Glutamatergic neuron (in vitro differentiated cells): ENCODE results near the gene COIL. TPM values are rescaled to one million over a fixed set of nuclear protein-coding genes. Genes with fewer than 3 reads are reported as not detected.
"Not testable (repeated sequence)": the region's sequence is repeated elsewhere in the genome, so short reads cannot be mapped to it uniquely, and the experiment has no call there.

Experiments used
- DNase-seq: peaks from one replicate; pipeline ENCODE4 v3.0.0; 2022
- H3K27ac Mint-ChIP-seq: one replicate; pipeline ENCODE4 v1.8.0; 2020; ENCODE audit warnings: mild to moderate bottlenecking, mixed read lengths, inconsistent platforms; ENCODE audit not compliant: unreplicated experiment
- H3K27me3 Mint-ChIP-seq: one replicate; pipeline ENCODE4 v1.8.0; 2020; ENCODE audit warnings: mild to moderate bottlenecking, moderate library complexity, mixed read lengths, inconsistent platforms; ENCODE audit not compliant: unreplicated experiment
- H3K36me3 Mint-ChIP-seq: one replicate; pipeline ENCODE4 v1.8.0; 2020; ENCODE audit warnings: mild to moderate bottlenecking, mixed read lengths, inconsistent platforms; ENCODE audit not compliant: unreplicated experiment
- H3K4me1 Mint-ChIP-seq: one replicate; pipeline ENCODE4 v1.8.0; 2020; ENCODE audit warnings: mild to moderate bottlenecking, low read depth, mixed read lengths, inconsistent platforms; ENCODE audit not compliant: unreplicated experiment
- H3K4me3 Mint-ChIP-seq: one replicate; pipeline ENCODE4 v1.8.0; 2020; ENCODE audit warnings: mild to moderate bottlenecking, mixed read lengths, inconsistent platforms; ENCODE audit not compliant: unreplicated experiment
- H3K9me3 Mint-ChIP-seq: one replicate; pipeline ENCODE4 v1.8.0; 2020; ENCODE audit warnings: mild to moderate bottlenecking, moderate library complexity, mixed read lengths, inconsistent platforms; ENCODE audit not compliant: unreplicated experiment
- total RNA-seq: library from RNA; stranded (reverse); fragmentation: NEBNext Ultra II Directional; extraction: Animal tissue kit (Norgen Biotek cat#: 25700); gene quantifications from one replicate; pipeline ENCODE4 v1.2.1, GENCODE V29; 2021; ENCODE audit not compliant: unreplicated experiment
- TF ChIP-seq, protein P1 (sequence below): fragments of 200-600 bp; sonication (generic); IDR thresholded peaks from one replicate; pipeline ENCODE4 v1.5.0; 2021; ENCODE audit not compliant: partially characterized antibody, unreplicated experiment

COIL gene
- total RNA-seq, 1 donor from 2014 or later: 9.4 TPM

DNA sequence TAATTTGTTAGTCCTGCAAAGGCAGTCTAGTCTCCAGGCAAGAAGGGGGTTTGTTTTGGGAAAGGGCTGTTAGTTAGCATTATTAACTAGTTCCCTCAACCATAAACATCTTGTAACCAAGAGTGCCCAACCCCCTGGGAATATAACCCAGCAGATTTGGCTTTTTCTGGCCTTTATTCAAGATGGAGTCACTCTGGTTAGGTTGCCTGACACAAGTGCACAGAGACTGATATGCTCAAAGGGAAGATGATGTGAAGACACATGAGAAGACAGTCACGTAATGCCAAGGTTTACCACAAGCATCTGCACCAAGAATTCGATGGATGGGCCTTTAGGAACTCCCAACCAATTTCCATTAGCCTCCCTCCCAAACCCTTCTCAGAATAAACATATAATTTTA is 13.2 kb upstream of the COIL start:
- H3K27ac Mint-ChIP-seq: no peak overlapping the region
- H3K9me3 Mint-ChIP-seq: peaks cover 11% of the 10 kb centered on the region
- peaks cover 8% of the 10 kb centered on the region for H3K36me3 Mint-ChIP-seq
- TF ChIP-seq, protein P1, sequence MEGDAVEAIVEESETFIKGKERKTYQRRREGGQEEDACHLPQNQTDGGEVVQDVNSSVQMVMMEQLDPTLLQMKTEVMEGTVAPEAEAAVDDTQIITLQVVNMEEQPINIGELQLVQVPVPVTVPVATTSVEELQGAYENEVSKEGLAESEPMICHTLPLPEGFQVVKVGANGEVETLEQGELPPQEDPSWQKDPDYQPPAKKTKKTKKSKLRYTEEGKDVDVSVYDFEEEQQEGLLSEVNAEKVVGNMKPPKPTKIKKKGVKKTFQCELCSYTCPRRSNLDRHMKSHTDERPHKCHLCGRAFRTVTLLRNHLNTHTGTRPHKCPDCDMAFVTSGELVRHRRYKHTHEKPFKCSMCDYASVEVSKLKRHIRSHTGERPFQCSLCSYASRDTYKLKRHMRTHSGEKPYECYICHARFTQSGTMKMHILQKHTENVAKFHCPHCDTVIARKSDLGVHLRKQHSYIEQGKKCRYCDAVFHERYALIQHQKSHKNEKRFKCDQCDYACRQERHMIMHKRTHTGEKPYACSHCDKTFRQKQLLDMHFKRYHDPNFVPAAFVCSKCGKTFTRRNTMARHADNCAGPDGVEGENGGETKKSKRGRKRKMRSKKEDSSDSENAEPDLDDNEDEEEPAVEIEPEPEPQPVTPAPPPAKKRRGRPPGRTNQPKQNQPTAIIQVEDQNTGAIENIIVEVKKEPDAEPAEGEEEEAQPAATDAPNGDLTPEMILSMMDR: no peak
- no peak for DNase-seq
- H3K4me3 Mint-ChIP-seq: no peak overlapping the region
- H3K4me1 Mint-ChIP-seq: peaks cover 12% of the 10 kb centered on the region
- H3K27me3 Mint-ChIP-seq: peaks cover 7% of the 10 kb centered on the region

DNA sequence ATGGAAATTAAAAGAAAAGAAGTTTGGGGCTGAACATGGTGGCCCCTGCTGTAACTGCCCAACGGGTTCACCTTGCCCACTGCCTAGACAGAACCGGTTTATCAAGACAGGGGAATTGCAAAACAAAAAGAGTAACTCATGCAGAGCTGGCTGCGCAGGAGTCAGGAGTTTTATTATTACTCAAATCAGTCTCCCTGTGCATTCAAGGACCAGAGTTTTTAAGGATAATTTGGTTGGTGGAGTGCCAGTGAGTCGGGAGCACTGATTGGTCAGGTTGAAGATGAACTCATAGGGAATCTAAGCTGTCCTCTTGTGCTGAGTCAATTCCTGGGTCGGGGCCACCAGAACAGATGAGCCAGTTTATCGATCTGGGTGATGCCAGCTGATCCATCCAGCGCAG is 12.7 kb upstream of the COIL start:
- TF ChIP-seq, protein P1: no peak
- Mint-ChIP-seq H3K27ac (no peak overlapping the region), H3K4me3 (no peak overlapping the region), H3K36me3 (peaks cover 8% of the 10 kb centered on the region), H3K4me1 (peaks cover 7% of the 10 kb centered on the region), H3K9me3 (peaks cover 11% of the 10 kb centered on the region), H3K27me3 (peaks cover 7% of the 10 kb centered on the region)
- DNase-seq: no peak

DNA sequence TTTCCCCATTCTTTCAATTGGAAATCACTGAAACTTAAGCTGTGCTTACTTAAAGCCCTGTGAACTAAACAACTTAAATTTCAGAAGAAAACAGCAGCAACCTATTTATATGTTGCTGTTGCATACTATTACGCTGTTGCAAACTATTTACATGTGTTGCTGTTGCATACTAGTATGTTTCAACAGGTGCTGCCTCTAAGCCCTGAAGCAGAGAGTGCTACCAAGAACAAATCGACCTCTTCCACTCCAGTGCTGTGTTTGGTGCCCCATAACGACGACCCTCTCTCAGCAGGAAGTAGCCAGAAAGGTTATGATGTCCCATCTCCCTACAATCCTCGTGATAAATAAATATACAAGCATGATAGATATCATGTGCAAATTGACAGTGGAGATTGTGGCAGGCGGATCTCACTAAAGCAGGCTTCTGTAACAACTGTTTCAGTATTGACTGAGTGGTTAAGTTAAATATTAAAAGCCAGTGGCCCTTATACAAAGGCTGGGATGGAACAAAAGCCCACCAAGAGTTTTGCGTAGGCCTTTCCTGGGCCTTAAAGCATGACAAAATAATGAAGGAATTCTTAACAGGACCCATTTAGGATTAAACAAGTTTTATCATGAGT is 11.4 kb upstream of the COIL start:
- TF ChIP-seq, protein P1: no peak
- Mint-ChIP-seq H3K4me1 (peaks cover 6% of the 10 kb centered on the region), H3K4me3 (no peak overlapping the region), H3K36me3 (peaks cover 8% of the 10 kb centered on the region), H3K9me3 (peaks cover 11% of the 10 kb centered on the region), H3K27me3 (peaks cover 4% of the 10 kb centered on the region), H3K27ac (no peak overlapping the region)
- no peak for DNase-seq

DNA sequence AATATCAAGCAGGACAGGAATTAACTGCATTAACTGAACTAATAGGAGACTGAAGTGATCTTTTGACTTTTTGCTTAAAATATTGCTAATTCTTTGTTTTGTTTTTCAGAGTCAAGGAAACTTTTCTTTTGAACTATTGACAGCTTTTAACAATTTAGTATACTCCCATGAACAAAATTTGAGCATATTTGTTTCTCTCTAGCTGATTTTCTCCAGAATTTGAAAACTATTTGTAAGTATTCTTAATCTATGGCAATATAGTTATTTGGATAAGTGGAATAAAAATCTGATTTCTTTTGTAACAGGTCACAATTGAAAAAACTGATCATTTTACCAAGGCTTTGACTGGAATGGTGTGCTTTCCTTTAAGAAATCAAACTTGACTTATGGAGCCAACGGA is 10.1 kb upstream of the COIL start:
- no peaks in the 10 kb centered on the region for H3K4me1 Mint-ChIP-seq
- TF ChIP-seq, protein P1: no peak
- peaks cover 5% of the 10 kb centered on the region for H3K9me3 Mint-ChIP-seq
- H3K27me3 Mint-ChIP-seq: no peaks in the 10 kb centered on the region
- peaks cover 8% of the 10 kb centered on the region for H3K36me3 Mint-ChIP-seq
- H3K4me3 Mint-ChIP-seq: no peak overlapping the region
- no peak for DNase-seq
- H3K27ac Mint-ChIP-seq: no peak overlapping the region

DNA sequence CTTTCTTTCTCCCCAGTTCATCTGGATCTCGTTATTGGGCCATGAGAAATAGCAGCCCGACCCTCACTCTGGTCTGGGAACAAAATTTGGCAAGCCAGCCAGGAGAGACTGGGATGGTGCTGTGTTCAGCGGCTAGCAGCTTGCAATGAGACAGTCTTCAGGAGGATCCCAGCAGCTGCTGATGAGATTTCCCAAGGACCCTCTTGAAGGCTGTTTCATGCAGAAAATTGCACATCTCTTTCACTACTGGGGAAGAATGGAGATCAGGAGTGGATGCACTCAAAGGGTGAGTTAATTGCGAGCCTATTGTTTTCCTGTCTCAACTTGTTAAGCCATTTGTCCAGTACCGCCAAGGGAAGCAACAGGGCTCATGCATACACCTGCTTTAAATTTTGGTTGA is 5.5 kb upstream of the COIL start:
- Mint-ChIP-seq H3K4me1 (no peaks in the 10 kb centered on the region), H3K27ac (no peak overlapping the region), H3K4me3 (no peak overlapping the region), H3K36me3 (no peaks in the 10 kb centered on the region), H3K9me3 (no peaks in the 10 kb centered on the region), H3K27me3 (no peaks in the 10 kb centered on the region)
- DNase-seq: no peak
- TF ChIP-seq, protein P1: no peak

DNA sequence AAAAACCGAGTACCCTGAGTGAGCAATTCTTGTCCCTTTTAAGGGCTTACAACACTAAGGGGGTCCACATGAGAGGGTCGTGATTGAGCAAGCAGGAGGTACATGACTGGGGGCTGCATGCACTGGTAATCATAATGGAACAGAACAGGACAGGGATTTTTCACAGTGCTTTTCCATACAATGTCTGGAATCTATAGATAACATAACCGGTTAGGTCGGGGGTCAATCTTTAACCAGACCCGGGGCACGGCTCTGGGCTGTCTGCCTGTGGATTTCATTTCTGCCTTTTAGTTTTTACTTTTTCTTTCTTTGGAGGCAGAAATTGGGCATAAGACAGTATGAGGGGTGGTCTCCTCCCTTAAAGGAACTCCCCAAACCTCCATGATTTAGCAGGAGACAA is 4.8 kb upstream of the COIL start:
- H3K27ac Mint-ChIP-seq, H3K9me3 Mint-ChIP-seq, H3K36me3 Mint-ChIP-seq, DNase-seq, H3K4me1 Mint-ChIP-seq, H3K4me3 Mint-ChIP-seq, H3K27me3 Mint-ChIP-seq: not testable (repeated sequence)

DNA sequence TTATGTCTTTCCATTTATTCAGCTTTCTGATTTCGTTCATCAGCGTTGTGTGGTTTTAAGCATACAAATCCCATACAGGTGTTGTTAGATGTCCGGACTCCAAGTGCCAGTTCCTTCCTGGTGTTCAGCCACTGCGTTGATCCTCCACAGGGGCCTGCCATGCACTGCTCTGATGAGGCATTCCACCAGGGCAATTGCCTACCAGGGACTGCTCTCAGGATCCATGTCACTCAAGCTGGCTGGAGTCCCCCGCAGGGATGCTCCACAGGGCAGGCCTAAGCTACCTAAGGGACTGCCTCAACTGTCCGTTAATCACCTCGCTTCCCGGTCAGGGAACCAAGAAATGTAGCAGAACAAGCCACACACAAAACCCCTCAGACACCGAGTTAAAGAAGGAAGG is 4.4 kb upstream of the COIL start:
- H3K9me3 Mint-ChIP-seq, H3K27me3 Mint-ChIP-seq, H3K27ac Mint-ChIP-seq, H3K36me3 Mint-ChIP-seq, H3K4me3 Mint-ChIP-seq, DNase-seq, H3K4me1 Mint-ChIP-seq: not testable (repeated sequence)
